HG02885 (cell line): ENCODE data around the gene CSTPP1.
A peak's percentile ranks its signal among the peaks of the same experiment; 100 is the strongest.
"Not testable (repeated sequence)": the region's sequence is repeated elsewhere in the genome, so short reads cannot be mapped to it uniquely, and the experiment has no call there.

Experiments
- ATAC-seq: cut with Tn5 transposase; IDR thresholded peaks from one replicate; pipeline ENCODE4 v1.9.1; 2021; ENCODE audit warnings: mild to moderate bottlenecking; ENCODE audit not compliant: unreplicated experiment, poor library complexity

CSTPP1 gene

GRCh38 chr11:47186700-47187695, 250.4 kb downstream of the CSTPP1 start:
- ATAC-seq: peak; percentile 29

GRCh38 chr11:47187723-47188122, 251.2 kb downstream of the CSTPP1 start:
- no peak for ATAC-seq

DNA sequence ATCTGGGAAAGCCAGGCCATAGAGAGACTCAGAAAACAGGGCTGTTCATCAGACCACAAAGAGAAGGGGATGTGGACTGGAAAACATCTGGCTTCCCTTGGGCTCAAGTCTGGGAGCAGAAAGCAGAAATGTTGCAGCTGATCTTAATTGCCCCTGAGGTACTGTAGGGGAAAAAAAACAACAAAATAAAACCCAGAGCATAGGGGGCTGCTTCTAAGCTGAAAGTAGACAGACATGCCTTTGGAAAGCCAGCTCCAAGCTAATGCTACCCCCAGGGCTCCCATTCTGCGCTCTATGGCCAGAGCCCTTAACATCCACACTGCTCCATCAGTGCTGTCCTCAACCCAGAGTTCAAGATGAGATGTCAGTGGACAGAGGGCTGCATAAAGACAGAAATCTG, 251.7 kb downstream of the CSTPP1 start:
- ATAC-seq: no peak

DNA sequence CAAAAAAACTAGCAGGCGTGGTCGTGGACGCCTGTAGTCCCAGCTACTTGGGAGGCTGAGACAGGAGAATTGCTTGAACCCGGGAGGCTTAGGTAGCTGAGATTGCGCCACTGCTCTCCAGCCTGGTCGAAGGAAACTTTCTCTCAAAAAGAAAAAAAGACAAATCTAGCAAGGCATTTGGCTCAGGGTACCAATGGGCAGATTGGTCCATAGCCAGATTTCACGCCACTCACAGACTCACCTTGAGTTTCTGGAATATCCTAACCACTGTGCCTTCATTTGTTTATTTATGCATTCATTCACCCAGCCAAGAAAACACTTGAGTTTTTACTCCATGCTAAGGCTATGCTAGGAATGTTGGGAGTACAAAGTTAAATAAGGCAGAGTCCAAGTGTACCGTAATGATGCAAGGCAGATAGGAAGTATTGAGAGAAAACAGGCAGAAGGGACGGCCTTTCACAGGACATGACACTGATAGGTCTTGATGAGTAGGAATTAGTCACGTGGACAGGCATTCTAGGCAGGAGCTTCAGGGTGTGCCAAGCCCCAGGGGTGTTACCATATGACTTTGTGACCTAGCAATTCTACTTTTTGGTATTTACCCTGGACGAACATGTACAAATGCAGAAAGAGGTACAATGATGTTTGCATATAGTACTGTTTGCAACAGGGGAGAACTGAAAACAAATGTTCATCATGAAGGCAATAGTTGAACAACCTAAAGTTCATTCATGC, 252.7 kb downstream of the CSTPP1 start:
- ATAC-seq: no peak

GRCh38 chr11:47191137-47191536, 254.6 kb downstream of the CSTPP1 start:
- ATAC-seq: not testable (repeated sequence)

DNA sequence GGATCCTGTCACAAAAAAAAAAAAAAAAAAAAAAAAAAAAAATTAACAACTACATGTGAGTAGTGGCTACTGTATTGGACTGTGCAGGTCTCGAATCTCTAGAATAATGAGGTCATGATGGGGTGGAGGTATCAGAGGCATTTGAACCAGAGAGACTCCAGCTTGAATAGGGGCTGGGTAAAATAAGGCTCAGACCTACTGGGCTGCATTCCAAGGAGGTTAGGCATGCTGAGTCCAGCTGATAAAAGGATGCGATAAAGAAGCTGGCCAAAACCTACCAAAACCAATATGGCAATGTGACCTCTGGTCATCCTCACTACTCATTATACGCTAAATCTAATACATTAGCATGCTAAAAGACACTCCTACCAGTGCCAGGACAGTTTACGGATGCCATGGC, 255.6 kb downstream of the CSTPP1 start:
- no peak for ATAC-seq

GRCh38 chr11:47198161-47198560, 261.6 kb downstream of the CSTPP1 start:
- ATAC-seq: not testable (repeated sequence)

DNA sequence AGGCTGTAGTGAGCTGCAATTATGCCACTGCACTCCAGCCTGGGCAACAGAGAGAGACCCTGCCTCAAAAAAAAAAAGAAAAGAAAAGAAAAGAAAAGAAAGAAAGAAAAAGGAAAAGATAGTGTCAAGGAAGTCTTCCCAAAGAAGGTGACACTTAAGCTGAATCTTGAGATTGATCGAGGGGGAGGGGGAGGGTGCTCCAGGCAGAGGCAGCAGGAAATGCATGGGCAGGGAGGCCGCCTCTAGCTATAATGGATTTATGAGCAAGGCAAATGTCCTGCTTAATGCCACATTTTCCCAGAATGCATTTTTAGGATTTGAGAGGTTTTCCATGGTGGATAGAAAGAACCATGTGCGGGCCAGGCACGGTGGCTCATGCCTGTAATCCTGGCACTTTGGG, 264.5 kb downstream of the CSTPP1 start:
- ATAC-seq: no peak

DNA sequence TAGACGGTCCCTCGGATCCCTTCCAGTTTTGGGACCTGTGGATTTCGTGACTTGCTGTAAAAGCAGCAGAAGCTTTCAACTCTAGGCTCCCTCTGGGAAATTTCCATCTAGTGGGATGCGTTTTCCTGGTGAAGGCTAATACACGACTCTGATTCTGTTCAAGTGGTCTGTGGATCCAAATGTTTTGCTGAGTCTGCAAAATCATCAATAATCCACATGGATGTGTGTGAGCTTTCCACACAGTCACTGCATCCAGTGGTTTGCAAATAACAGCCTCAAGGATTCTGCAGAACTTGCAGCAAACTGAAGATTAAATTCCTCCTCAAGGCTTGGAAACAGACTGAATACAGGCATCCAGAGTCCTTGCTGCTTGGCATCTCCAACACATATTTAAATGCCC, 266.0 kb downstream of the CSTPP1 start:
- ATAC-seq: no peak

DNA sequence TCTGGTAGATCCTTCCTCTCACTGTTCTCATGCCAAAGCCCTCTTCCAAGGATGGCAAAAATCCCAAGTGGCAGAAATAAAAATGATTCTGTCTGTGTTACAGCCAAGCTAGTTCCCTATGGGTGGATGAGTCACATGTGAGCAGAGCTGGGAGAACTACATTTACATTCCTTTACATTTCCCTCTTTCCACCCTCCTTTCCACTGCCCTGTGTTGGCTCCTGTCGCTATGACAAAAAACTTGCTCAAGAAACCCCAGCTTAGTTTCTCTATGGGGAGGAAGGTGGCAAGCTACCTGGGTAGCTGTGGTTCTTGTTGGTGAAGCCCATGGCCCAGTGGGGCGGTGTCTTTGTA, 268.1 kb downstream of the CSTPP1 start:
- no peak for ATAC-seq

DNA sequence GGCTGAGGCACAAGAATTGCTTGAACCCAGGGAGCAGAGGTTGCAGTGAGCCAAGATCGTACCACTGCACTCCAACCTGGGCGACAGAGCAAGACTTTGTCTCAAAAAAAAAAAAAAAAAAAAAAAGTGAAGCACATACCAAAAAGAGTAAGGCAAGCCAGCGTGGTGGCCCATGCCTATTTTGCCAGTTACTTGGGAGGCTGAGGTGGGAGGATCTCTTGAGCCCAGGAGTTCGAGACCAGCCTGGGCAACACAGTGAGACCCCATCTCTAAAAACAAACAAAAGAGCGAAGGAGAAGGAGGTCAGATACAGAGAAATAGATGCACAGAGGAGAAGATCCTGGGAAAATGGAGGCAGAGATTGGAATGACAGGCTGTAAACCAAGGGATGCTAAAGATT, 270.0 kb downstream of the CSTPP1 start:
- not testable (repeated sequence) for ATAC-seq

- no peak for ATAC-seq
Measured at GRCh38 chr11:47207459-47207858, 270.9 kb downstream of the CSTPP1 start.

DNA sequence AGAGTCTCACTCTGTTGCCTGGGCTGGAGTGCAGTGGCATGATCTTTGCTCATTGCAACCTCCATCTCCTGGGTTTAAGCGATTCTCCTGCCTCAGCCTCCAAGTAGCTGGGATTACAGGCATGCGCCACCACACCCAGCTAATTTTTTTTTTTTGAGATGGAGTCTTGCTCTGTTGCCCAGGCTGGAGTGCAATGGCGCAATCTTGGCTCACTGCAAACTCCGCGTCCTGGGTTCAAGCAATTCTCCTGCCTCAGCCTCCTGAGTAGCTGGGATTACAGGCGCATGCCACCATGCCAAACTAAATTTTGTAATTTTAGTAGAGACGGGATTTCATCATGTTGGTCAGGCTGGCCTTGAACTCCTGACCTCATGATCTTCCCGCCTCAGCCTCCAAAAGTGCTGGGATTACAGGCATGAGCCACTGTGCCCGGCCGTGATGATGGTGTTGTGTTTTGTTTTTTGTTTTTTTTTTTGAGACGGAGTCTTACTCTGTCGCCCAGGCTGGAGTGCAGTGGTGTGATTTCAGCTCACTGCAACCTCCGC, 271.5 kb downstream of the CSTPP1 start:
- not testable (repeated sequence) for ATAC-seq

GRCh38 chr11:47208628-47209027, 272.1 kb downstream of the CSTPP1 start:
- ATAC-seq: no peak
